SK-N-SH treated with all-trans-retinoic acid at 6 μM for 48 hours (cell line): Measurements from ENCODE around the gene SEMA7A.

Source experiments
- ARNTL ChIP-seq: fragments of 450-650 bp; formaldehyde crosslinking; IDR thresholded peaks from 2 replicates; pipeline ENCODE4 v1.5.0; 2020; ENCODE audit warnings: low read depth, mild to moderate bottlenecking, moderate library complexity, borderline replicate concordance
- CREB5 ChIP-seq: fragments of 250-450 bp; sonication (Bioruptor Pico); IDR thresholded peaks from 2 replicates; pipeline ENCODE4 v1.5.1; 2020; ENCODE audit warnings: low read depth, mild to moderate bottlenecking, moderate library complexity
- CSRNP3 ChIP-seq: fragments of 250-450 bp; sonication (Bioruptor Pico); IDR thresholded peaks from 2 replicates; pipeline ENCODE4 v1.5.1; 2021; ENCODE audit warnings: mild to moderate bottlenecking, moderate library complexity
- ISL1 ChIP-seq: fragments of 250-450 bp; sonication (Bioruptor Pico); IDR thresholded peaks from 2 replicates; pipeline ENCODE4 v2.1.2; 2022; ENCODE audit warnings: mild to moderate bottlenecking, moderate library complexity
- PATZ1 ChIP-seq: fragments of 250-450 bp; sonication (Bioruptor Pico); IDR thresholded peaks from 2 replicates; pipeline ENCODE4 v1.8.0; 2020; ENCODE audit warnings: mild to moderate bottlenecking, moderate library complexity, borderline replicate concordance
- RARB ChIP-seq: fragments of 250-450 bp; sonication (Bioruptor Pico); IDR thresholded peaks from 2 replicates; pipeline ENCODE4 v1.8.0; 2021; ENCODE audit warnings: mild to moderate bottlenecking, moderate library complexity
- SNAI2 ChIP-seq: fragments of 250-450 bp; sonication (Bioruptor Pico); IDR thresholded peaks from 2 replicates; pipeline ENCODE4 v1.5.0; 2020; ENCODE audit warnings: mild to moderate bottlenecking, moderate library complexity
- TCF4 ChIP-seq: fragments of 250-450 bp; sonication (Bioruptor Pico); IDR thresholded peaks from 2 replicates; pipeline ENCODE4 v1.8.0; 2021; ENCODE audit warnings: mild to moderate bottlenecking, moderate library complexity, borderline replicate concordance
- ZC3H10 ChIP-seq: fragments of 250-450 bp; sonication (Bioruptor Pico); IDR thresholded peaks from 2 replicates; pipeline ENCODE4 v1.5.1; 2021; ENCODE audit warnings: mild to moderate bottlenecking, moderate library complexity
- ZFP3 ChIP-seq: fragments of 250-450 bp; sonication (Bioruptor Pico); IDR thresholded peaks from 2 replicates; pipeline ENCODE4 v1.5.0; 2020; ENCODE audit warnings: mild to moderate bottlenecking, moderate library complexity
- ZFP30 ChIP-seq: fragments of 450-650 bp; formaldehyde crosslinking; IDR thresholded peaks from 2 replicates; pipeline ENCODE4 v1.5.0; 2022; ENCODE audit warnings: mild to moderate bottlenecking, moderate library complexity
- ZNF565 ChIP-seq: fragments of 450-650 bp; formaldehyde crosslinking; conservative IDR thresholded peaks from 2 replicates; pipeline ENCODE4 v1.5.0; 2020; ENCODE audit warnings: low read depth, mild to moderate bottlenecking, moderate library complexity
- ZNF70 ChIP-seq: fragments of 450-650 bp; formaldehyde crosslinking; IDR thresholded peaks from 2 replicates; pipeline ENCODE4 v1.5.0; 2020; ENCODE audit warnings: mild to moderate bottlenecking, moderate library complexity

GRCh38 chr15:74384881-74385643 lies 48.7 kb downstream of the SEMA7A start:
- no peak for TF ChIP-seq CREB5 (CRISPR knock-in tag)
- TF ChIP-seq ISL1 (CRISPR knock-in tag) = no peak
- no peak for TF ChIP-seq ARNTL (CRISPR knock-in tag)
- no peak for TF ChIP-seq ZFP3 (CRISPR knock-in tag)
- TF ChIP-seq ZNF70 (CRISPR knock-in tag) = no peak
- no peak for TF ChIP-seq ZNF565
- no peak for TF ChIP-seq CSRNP3 (CRISPR knock-in tag)
- TF ChIP-seq PATZ1 = no peak
- TF ChIP-seq TCF4 (CRISPR knock-in tag) = no peak
- no peak for TF ChIP-seq ZFP30
- TF ChIP-seq SNAI2 = no peak
- TF ChIP-seq ZC3H10 = no peak
- no peak for TF ChIP-seq RARB
